Left lung (tissue), 10 donors: Measurements from ENCODE around the gene S1PR2. TPM values are rescaled to one million over a fixed set of nuclear protein-coding genes. Genes with fewer than 3 reads are reported as not detected.

Experiments used
- ATAC-seq: fragments of 200-7000 bp; cut with Tn5 transposase; one replicate; pipeline ENCODE4 v1.9.1; 2020; ENCODE audit warnings: moderate library complexity
- DNase-seq, 4 donors: peaks; one replicate each; pipeline ENCODE4 v3.0.0-alpha.2; 2013 to 2020
- H3K27ac ChIP-seq, 2 donors: fragments of 200-600 bp; sonication (generic) in 1 of 2; one replicate each; pipeline versions ENCODE4 v1.5.0 to v1.8.0; 2020 to 2021
- H3K27me3 ChIP-seq, 2 donors: fragments of 200-600 bp; sonication (generic) in 1 of 2; one replicate each; pipeline versions ENCODE4 v1.5.0 to v1.8.0; 2020 to 2021
- H3K36me3 ChIP-seq, 2 donors: fragments of 200-600 bp; sonication (generic) in 1 of 2; one replicate each; pipeline versions ENCODE4 v1.5.0 to v1.8.0; 2020 to 2021
- H3K4me1 ChIP-seq, 2 donors: fragments of 200-600 bp; one replicate each; pipeline ENCODE4 v1.8.0; 2021
- H3K4me3 ChIP-seq, 2 donors: fragments of 200-600 bp; sonication (generic) in 1 of 2; one replicate each; pipeline versions ENCODE4 v1.5.0 to v1.8.0; 2020 to 2021; ENCODE audit warnings: mild to moderate bottlenecking in 1 of 2
- H3K9me3 ChIP-seq, 2 donors: fragments of 200-600 bp; sonication (generic) in 1 of 2; one replicate each; pipeline versions ENCODE4 v1.5.0 to v1.8.0; 2020 to 2021
- CTCF ChIP-seq, 2 donors: fragments of 200-600 bp; sonication (generic) in 1 of 2; IDR thresholded peaks; one replicate each; pipeline versions ENCODE4 v1.5.0 to v1.8.0; 2021; ENCODE audit warnings: antibody characterized with exemption in 2 of 2
- intact Hi-C, 2 donors: fragments of 100-400 bp; cut with DNase I; formaldehyde crosslinking; loops; one replicate each; pipeline versions ENCODE4 v1.11.2 to v1.14.2; 2022
- polyA plus RNA-seq, 6 donors: library from polyadenylated mRNA; unstranded; fragments of 120-200 nt; gene quantifications; one replicate each; pipeline ENCODE4 v1.2.1, GENCODE V29; 2013; ENCODE audit not compliant: insufficient read length in 6 of 6
- total RNA-seq, 2 donors: library from RNA; stranded (reverse); fragmentation: NEBNext Ultra II Directional; extraction: Animal tissue kit (Norgen Biotek cat#: 25700); gene quantifications; one replicate each; pipeline ENCODE4 v1.2.1, GENCODE V29; 2021
- donor health status: DM: no; HTN: yes; CAD: no.
- donor health status: DM: no; HTN: no; CAD: no.

Gene S1PR2
- total and polyA plus RNA-seq, 8 donors: 25.6 to 47.6 (median 41.4) TPM

- Histone ChIP-seq H3K27me3 (no peaks in the 10 kb centered on the region), H3K27ac (no peak overlapping the region), H3K36me3 (peaks cover 0 to 18% of the 10 kb centered on the region in 2 donors), H3K9me3 (no peaks in the 10 kb centered on the region), H3K4me3 (no peak overlapping the region), H3K4me1 (peaks cover 0 to 18% of the 10 kb centered on the region in 2 donors)
- intact Hi-C loops: no loop called here
- DNase-seq (no peak), ATAC-seq (no peak)
- TF ChIP-seq CTCF (IDR thresholded peaks at IDR 0.05): no peak
Observed at GRCh38 chr19:10220695-10221094, 10.4 kb downstream of the S1PR2 start.

- intact Hi-C loops: no loop called here
- no peaks in the 10 kb centered on the region for H3K27me3 ChIP-seq
- H3K4me1 ChIP-seq: peaks cover 0 to 18% of the 10 kb centered on the region in 2 donors
- H3K36me3 ChIP-seq: peaks cover 0 to 18% of the 10 kb centered on the region in 2 donors
- H3K4me3 ChIP-seq: no peak overlapping the region
- DNase-seq (peak in 1 of 4 donors; percentile 41), ATAC-seq (peak; percentile 71)
- no peaks in the 10 kb centered on the region for H3K9me3 ChIP-seq
- H3K27ac ChIP-seq: no peak overlapping the region
- TF ChIP-seq CTCF (IDR thresholded peaks at IDR 0.05): no peak
Observed at GRCh38 chr19:10219678-10220077, 11.5 kb downstream of the S1PR2 start.

GRCh38 chr19:10217085-10217484, 14.0 kb downstream of the S1PR2 start:
- Histone ChIP-seq H3K9me3 (no peaks in the 10 kb centered on the region), H3K27me3 (no peaks in the 10 kb centered on the region), H3K36me3 (no peaks in the 10 kb centered on the region), H3K27ac (no peak overlapping the region), H3K4me1 (peaks cover 0 to 15% of the 10 kb centered on the region in 2 donors), H3K4me3 (no peak overlapping the region)
- intact Hi-C loops: no loop called here
- TF ChIP-seq CTCF (IDR thresholded peaks at IDR 0.05): no peak
- ATAC-seq (no peak), DNase-seq (no peak)

GRCh38 chr19:10214784-10215183, 16.3 kb downstream of the S1PR2 start:
- no peak for TF ChIP-seq CTCF (IDR thresholded peaks at IDR 0.05)
- no peak overlapping the region for H3K4me3 ChIP-seq
- intact Hi-C loops: no loop called here
- DNase-seq (no peak), ATAC-seq (no peak)
- H3K27me3 ChIP-seq: no peaks in the 10 kb centered on the region
- H3K9me3 ChIP-seq: no peaks in the 10 kb centered on the region
- H3K4me1 ChIP-seq: peaks cover 0 to 5% of the 10 kb centered on the region in 2 donors
- no peaks in the 10 kb centered on the region for H3K36me3 ChIP-seq
- no peak overlapping the region for H3K27ac ChIP-seq

- peaks cover 0 to 3% of the 10 kb centered on the region in 2 donors for H3K4me1 ChIP-seq
- no peaks in the 10 kb centered on the region for H3K36me3 ChIP-seq
- intact Hi-C loops: no loop called here
- H3K4me3 ChIP-seq: no peak overlapping the region
- H3K27me3 ChIP-seq: no peaks in the 10 kb centered on the region
- DNase-seq (no peak), ATAC-seq (no peak)
- peaks cover 0 to 5% of the 10 kb centered on the region in 2 donors for H3K9me3 ChIP-seq
- no peak for TF ChIP-seq CTCF (IDR thresholded peaks at IDR 0.05)
- no peak overlapping the region for H3K27ac ChIP-seq
Observed at GRCh38 chr19:10211691-10212090, 19.4 kb downstream of the S1PR2 start.
